RPMI8226 (cell line): Measurements from ENCODE around the gene SNTG2.
"Not testable (repeated sequence)": the region's sequence is repeated elsewhere in the genome, so short reads cannot be mapped to it uniquely, and the experiment has no call there.

Experiments
- DNase-seq: peaks from one replicate; pipeline ENCODE4 v3.0.0-alpha.2; 2015

Gene SNTG2

DNA sequence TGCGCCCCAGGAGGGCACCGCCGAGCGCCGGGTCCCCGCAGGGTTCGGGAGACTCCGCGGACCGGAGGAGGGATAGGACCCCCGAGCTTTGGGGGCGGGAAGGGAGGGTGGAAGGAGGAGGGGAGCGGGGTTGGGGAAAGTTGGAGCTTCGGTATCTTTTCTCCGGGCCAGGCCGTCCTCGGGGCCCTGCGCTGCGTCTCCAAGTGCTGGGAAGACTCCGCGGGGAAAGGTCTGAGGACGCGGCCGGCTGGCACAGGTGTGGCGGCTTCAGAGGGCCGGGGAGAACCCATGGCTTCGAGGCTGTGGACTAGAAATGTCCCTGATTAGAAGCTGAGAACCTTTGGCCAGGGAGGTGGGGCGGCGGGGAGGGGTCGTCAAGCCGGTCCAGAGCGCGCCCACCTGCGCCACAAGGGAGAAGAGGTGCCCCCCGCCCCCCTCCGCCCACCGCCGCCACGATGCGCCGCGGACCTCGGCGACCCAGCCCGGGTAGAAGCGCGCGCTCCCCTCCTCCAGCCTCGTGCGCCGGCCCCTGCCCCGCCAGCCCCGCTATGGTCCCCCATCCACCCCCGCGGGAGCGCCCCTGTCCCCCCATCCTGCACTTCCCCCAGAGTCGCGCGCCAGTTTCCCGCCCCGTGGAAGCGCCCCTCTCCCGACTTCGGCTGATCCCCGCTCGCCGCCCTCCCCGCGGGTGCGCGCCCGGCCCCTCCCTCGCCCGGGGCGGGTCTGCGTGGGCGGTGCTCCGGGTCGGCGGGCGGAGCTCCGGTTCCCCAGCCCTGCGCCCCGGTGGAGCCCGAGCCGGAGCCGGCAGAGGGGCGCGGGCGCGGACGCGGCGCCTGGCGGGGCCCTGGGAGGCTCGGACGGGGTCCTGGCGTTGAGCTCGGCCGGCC is at the start of gene SNTG2:
Gene SNTG2 (plus strand): TSS at position 770 of the 887 bp plus-strand sequence. CDS start 148 bp downstream, outside the sequence.
- peak; percentile 24 for DNase-seq

DNA sequence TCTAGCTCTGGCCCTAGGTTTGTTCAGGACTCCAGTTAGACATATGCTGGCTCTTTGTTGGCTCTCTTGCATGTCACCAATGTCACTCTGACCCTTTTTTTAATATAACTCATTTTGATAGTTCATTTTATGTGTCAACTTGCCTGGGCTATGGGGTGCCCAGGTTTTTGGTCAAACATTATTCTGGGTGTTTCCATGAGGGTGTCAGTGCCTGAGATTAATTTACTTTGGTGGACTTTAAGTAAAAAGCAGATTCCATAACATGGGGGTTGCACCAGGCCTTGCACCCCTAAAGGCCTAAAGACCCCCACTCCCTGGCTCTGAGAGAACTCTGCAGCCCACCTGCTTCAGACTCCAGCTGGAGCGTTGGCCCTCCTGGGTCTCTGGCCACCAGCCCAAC is 48.1 kb upstream of the SNTG2 start:
- no peak for DNase-seq

GRCh38 chr2:903223-903900 is 47.3 kb upstream of the SNTG2 start:
- DNase-seq: no peak

DNA sequence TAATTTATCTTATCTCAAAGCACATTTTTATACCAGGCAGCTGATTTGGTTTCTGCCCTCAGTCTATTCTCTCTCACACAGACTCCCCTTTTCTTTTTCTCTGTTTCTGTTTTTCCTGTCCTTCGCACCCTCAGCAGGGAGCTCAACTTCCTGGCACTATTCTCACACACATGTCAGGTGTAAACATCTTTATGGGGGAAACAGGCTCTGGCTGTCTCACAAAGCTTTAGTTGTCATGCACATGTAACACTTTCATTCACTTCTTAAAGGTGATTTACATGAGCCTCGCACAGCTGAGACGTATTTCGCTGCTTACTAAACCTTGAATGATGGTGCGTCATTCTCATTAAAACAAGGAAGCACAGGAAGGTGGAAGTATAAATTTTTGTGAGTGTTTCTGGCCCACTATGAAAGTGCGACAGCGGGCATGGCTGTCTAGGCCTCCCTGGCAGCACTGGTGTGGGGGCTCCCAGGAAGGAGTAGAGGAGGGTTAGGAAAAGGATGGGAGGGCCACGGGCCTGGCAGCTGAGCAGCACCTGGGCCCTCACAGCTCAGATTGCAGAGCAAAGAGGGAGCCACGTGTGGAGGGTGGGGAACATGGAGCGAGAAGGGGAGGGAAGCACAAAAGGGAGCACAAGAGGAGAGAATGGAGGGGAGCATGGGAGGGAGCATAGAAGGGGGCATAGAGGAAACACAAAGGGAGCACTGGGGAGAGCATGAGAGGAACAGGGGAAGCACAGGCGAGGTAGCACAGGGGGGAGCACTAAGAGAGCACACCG is 46.2 kb upstream of the SNTG2 start:
- DNase-seq: no peak

- no peak for DNase-seq
These were observed 45.4 kb upstream of the SNTG2 start for GRCh38 chr2:905091-905832.

GRCh38 chr2:905833-906140 is 44.9 kb upstream of the SNTG2 start:
- no peak for DNase-seq

DNA sequence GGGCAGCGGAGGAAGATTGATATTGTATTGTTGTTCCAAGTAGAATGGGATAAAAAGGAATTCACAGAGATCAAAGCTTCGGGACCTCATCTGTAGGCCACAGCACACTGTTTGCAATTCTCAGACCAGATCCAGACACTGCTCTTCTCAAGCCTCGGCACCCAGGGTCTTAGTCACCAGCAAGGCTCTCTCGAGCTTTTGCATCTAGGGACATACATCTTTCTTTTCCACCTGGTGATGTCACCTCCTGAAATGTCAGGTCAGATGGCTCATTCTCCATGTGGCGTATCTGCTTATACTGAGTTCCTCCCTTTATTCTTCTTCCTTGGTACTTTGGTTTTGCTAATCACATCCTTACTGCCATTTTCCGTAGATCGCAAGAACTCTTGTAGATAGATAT is 42.9 kb upstream of the SNTG2 start:
- DNase-seq: no peak

- no peak for DNase-seq
These were observed 42.1 kb upstream of the SNTG2 start for GRCh38 chr2:908568-908967.

DNA sequence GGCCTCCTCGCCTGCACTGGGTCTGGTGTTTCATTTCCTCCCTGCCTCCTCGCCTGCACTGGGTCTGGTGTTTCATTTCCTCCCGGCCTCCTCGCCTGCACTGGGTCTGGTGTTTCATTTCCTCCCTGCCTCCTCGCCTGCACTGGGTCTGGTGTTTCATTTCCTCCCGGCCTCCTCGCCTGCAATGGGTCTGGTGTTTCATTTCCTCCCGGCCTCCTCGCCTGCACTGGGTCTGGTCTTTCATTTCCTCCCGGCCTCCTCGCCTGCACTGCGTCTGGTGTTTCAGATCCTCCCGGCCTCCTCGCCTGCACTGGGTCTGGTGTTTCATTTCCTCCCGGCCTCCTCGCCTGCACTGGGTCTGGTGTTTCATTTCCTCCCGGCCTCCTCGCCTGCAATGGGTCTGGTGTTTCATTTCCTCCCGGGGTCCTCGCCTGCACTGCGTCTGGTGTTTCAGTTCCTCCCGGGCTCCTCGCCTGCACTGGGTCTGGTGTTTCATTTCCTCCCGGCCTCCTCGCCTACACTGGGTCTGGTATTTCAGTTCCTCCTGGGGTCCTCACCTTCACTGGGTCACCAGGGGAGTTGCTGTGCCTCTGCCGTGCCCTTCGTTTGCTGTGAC is 40.8 kb upstream of the SNTG2 start:
- DNase-seq: not testable (repeated sequence)

DNA sequence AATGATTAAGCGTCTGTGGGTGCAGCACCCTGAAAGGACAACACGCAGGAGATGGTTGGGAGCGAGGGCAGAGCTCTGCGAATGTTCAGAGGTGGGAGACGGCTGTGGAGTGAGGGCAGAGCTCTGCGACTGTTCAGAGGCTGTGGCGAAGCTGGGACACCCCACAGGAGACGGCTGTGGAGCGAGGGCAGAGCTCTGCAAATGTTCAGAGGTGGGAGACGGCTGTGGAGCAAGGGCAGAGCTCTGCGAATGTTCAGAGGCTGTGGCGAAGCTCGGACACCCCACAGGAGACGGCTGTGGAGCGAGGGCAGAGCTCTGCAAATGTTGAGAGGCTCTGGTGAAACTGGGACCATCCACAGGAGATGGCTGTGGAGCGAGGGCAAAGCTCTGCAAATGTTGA is 40.0 kb upstream of the SNTG2 start:
- no peak for DNase-seq

DNA sequence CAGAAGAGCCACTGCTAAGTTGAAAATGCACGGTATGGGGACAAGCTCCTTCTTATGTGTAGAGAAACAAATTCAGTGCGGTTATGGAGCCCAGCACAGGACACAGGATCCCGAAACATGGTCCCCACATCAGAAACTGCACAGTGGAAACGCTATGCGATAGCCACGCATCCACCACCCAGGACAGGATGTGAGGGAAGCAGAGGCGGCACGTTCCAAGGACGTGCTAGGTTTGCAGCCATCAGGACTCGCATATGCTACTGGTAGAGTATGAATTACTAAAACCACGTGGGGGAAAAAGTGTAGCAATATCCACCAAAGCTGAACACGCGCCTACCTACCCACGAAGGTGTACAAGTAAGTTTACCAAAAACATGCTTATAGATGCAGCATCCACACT is 34.7 kb upstream of the SNTG2 start:
- DNase-seq: no peak

DNA sequence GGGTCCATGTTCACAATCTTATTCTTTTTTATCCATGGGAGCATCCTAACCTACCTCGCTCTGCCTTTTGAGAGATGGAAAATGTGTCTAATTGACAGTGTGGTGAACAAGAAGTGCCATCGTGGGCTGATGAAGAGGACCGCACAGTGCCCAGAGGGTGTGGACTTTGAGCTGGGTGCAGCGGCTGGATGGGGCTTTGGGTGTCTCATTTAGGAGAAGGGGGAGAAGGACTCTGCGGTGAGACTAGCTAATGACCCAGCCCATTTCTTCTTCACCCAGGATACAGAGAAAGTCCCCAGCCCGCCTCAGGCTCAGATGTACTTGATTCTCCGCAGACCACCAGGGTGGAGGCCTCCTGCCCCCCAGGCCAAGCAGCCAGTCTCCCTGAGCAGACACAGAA is 33.7 kb upstream of the SNTG2 start:
- no peak for DNase-seq

GRCh38 chr2:919672-920071 is 31.0 kb upstream of the SNTG2 start:
- no peak for DNase-seq

- DNase-seq: no peak
These were observed 30.1 kb upstream of the SNTG2 start for GRCh38 chr2:920573-920972.

DNA sequence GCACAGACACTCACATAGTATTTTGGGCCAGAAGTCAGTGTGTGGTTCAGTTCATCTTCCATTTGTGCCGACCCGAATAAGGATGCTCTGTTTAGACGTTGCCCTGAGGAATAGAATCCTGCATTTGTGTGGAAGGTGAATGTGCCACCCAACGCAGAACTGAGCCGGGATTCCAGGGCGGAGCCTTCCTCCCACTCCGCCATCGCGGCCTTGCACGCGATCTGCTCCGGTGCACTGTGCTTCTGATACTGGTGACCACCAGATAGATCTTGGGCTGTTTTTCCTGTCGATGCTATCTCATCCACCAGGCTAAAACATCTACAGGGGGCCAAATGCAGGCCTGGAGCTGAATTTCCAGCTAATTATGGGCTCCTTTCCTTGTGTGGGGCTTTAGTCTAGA is 29.6 kb upstream of the SNTG2 start:
- DNase-seq: no peak

DNA sequence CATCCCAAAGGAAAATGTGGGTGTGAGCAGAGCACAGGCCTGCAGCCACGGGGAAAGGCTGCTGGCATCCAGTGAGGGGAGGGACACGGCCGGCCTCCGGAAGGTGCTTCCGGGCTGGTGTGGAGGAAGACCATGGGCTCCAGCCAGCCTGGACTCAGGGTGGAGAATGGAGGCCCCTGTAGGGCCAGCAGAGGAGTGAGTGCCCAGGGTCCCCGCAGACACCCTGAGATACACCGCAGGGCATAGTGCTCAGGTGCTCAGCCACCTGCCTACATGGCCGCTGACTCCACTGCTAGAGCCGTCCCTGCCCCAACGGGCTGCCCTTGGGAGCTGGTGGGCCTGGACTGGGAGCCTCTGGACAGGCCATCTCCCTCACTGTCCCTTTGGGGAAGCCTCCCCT is 28.5 kb upstream of the SNTG2 start:
- DNase-seq: no peak

DNA sequence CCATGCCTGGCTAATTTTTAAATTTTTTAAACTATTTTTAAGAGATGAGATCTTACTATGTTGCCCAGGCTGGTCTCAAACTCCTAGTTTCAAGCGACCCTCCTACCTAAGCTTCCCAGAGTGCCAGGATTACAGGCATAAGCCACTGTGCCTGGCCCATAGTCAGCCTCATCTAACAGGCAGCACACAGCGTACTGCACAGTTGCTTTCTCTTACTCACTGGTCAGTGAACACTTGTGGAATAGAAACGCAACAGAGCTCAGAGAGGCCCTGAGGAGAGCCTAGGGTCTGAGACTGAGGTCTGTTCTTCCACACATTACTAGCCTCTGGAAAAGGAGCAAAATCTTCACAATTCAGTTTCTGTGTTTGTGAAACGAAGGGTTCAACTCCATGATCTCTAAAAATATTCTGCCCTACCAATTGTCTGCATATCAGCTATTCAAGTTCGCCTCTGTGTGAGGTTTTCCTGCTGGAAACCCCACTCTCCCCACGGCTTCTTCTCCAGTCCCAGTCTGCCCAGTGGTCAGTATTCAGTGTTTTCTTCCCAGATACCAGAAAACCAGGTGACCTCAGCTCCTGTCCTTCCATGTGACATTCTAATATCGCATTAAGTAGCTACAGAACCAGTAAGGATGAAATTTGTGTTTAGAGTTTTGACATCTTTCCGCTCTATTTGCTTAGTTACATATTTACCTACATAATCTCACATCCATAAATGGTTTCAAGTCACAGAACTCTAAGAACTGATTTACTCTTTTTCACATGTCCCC is 26.6 kb upstream of the SNTG2 start:
- DNase-seq: no peak

DNA sequence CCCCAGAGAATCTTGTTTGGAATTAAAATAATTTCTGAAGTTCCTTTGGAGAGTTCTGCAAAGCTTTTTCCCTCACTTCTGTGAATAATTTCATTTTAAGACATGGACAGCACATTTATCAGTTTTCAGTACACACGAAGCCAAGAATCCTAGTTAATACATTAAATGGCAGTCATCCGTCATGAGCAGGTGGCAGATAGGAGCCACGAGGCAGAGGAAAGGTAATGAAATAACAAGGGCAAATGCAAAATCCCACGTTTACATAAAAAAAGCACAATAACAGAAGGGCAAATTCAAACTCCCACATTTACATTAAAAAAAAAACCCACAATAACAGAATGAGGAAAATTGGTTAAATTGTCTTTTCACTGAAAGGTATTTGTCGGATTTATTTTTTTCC is 25.9 kb upstream of the SNTG2 start:
- no peak for DNase-seq

- no peak for DNase-seq
These were observed 25.3 kb upstream of the SNTG2 start for GRCh38 chr2:925309-925708.

DNA sequence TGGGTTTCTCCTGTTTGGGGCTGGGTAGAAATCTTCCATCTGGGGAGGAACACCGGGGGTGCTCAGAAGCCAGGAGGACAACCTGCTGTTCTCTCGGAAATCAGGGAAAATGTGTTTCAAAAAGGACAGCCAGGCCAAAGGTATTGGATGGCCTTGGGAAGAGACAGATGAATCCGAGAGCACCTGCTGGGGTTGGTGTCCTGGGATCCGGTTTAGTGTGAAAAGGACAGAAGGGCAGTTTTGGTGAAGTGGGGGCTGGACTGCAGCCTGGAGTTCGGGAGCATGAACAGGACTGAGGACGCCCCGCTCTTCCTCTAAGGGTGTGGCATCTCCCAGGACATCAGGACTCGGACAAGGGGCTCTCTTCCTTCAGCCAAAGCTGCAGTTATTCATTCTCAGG is 24.9 kb upstream of the SNTG2 start:
- no peak for DNase-seq

DNA sequence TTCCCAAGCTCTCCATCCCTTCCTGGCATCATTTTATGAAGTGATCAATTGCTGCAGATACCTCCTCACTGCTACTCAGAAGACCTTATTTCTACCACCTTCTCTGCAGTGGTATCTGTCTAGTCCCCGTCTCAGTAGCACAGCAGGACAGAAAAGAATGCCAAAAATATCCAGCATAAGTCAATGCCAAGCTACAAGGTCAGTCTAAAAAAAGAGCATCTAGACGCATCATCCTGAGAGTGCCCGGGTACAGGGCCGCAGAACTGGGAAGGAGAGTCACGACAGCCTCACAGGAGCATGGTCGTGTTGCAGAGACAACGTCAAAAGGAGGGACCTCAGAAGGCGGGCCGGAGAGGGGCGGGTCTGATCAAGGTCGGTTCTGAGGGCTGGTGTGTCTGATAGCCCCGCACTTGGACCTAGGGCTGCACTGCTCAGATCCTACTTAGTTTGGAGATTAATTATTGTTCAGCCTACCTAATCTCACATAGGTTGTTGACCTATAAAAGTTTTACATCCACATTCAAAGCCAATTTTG is 24.3 kb upstream of the SNTG2 start:
- DNase-seq: no peak

DNA sequence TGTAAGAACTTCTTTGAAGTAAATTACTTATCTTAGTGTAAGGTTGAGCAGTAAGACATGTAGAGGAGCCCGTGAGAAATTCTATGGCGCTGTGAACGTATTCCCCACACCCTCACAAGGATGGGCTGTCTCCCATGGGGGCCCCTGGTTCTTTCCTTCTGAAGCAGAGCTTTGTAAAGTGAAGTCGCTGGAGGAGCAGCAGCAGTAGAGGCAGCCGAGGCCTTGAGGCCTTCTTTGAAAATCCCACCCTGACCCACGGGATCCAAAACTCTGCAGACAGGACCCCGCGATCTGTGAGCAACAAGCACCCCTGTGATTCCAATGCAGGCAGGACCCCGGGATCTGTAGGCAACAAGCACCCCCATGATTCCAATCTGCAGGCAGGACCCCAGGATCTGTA is 23.8 kb upstream of the SNTG2 start:
- no peak for DNase-seq
